ENCODE data around the gene SEC61G. TPM values are rescaled to one million over a fixed set of nuclear protein-coding genes. Genes with fewer than 3 reads are reported as not detected.

Gene SEC61G
- polyA plus RNA-seq, 2 of the 4 experiments (the other 2 are of a cell fraction): 356 to 421 TPM

- no peaks in the 10 kb centered on the region for H3K9me3 ChIP-seq
- POLR2A ChIA-PET: no interaction called here
- no peak overlapping the region for H3K4me3 ChIP-seq
- DNase-seq (ENCODE audit: low read depth in 1 of 2, low spot score in 1 of 2): no peak
- CTCF ChIA-PET: interaction anchor here (1.3 to 33.9 kb wide), 4 partner anchors 8 to 468 kb away, joined by 4 to 742 read pairs (median 22); no protein-coding TSS in a partner anchor
- 86% methylated on average over 10 of the region's 10 CpGs for WGBS (ENCODE audit: missing lambda C conversion rate)
- H3K4me1 ChIP-seq: no peaks in the 10 kb centered on the region
- TF ChIP-seq MAFK (IDR thresholded peaks at IDR 0.05; ENCODE audit: partially characterized antibody) (no peak), ATOH8 (CRISPR knock-in tag; IDR thresholded peaks at IDR 0.05; ENCODE audit: low read depth) (no peak), BHLHE40 (IDR thresholded peaks at IDR 0.05; ENCODE audit: low read depth, low read length) (no peak), EP300 (IDR thresholded peaks at IDR 0.05) (no peak), NFE2L2 (conservative IDR thresholded peaks at IDR 0.05; ENCODE audit: low read length) (no peak), ZNF302 (CRISPR knock-in tag; IDR thresholded peaks at IDR 0.05) (no peak), ZC3H11A (IDR thresholded peaks at IDR 0.05) (no peak), RNF2 (IDR thresholded peaks at IDR 0.05; ENCODE audit: borderline replicate concordance, low read depth) (no peak), USF2 (IDR thresholded peaks at IDR 0.05) (no peak), ZFP36 (IDR thresholded peaks at IDR 0.05; ENCODE audit: borderline replicate concordance, partially characterized antibody) (no peak), PHF8 (IDR thresholded peaks at IDR 0.05; ENCODE audit: borderline replicate concordance, low read depth) (no peak), CHD2 (IDR thresholded peaks at IDR 0.05; ENCODE audit: low read length, partially characterized antibody) (no peak), SREBF2 (IDR thresholded peaks at IDR 0.05) (no peak), HOXA7 (CRISPR knock-in tag; IDR thresholded peaks at IDR 0.05) (no peak), MAZ (IDR thresholded peaks at IDR 0.05; ENCODE audit: borderline replicate concordance, low read depth, low read length) (no peak), CBX2 (IDR thresholded peaks at IDR 0.05; ENCODE audit: borderline replicate concordance, low read depth) (no peak), GATA3 (IDR thresholded peaks at IDR 0.05; ENCODE audit: borderline replicate concordance) (no peak), PBX3 (IDR thresholded peaks at IDR 0.05) (no peak)
- TF ChIP-seq, protein P1, sequence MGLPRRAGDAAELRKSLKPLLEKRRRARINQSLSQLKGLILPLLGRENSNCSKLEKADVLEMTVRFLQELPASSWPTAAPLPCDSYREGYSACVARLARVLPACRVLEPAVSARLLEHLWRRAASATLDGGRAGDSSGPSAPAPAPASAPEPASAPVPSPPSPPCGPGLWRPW (IDR thresholded peaks at IDR 0.05): no peak
- TF ChIP-seq, protein P2, sequence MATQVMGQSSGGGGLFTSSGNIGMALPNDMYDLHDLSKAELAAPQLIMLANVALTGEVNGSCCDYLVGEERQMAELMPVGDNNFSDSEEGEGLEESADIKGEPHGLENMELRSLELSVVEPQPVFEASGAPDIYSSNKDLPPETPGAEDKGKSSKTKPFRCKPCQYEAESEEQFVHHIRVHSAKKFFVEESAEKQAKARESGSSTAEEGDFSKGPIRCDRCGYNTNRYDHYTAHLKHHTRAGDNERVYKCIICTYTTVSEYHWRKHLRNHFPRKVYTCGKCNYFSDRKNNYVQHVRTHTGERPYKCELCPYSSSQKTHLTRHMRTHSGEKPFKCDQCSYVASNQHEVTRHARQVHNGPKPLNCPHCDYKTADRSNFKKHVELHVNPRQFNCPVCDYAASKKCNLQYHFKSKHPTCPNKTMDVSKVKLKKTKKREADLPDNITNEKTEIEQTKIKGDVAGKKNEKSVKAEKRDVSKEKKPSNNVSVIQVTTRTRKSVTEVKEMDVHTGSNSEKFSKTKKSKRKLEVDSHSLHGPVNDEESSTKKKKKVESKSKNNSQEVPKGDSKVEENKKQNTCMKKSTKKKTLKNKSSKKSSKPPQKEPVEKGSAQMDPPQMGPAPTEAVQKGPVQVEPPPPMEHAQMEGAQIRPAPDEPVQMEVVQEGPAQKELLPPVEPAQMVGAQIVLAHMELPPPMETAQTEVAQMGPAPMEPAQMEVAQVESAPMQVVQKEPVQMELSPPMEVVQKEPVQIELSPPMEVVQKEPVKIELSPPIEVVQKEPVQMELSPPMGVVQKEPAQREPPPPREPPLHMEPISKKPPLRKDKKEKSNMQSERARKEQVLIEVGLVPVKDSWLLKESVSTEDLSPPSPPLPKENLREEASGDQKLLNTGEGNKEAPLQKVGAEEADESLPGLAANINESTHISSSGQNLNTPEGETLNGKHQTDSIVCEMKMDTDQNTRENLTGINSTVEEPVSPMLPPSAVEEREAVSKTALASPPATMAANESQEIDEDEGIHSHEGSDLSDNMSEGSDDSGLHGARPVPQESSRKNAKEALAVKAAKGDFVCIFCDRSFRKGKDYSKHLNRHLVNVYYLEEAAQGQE (IDR thresholded peaks at IDR 0.05): no peak
- FAIRE-seq: no peak
- H3K27ac ChIP-seq: no peak overlapping the region
- no peak overlapping the region for H3K4me2 ChIP-seq
- no peak for ATAC-seq
Measured at GRCh38 chr7:54782314-54782713, 23.3 kb upstream of the SEC61G start.
